Natural killer cell (primary cell): ENCODE measurements around the gene SPPL3. TPM values are rescaled to one million over a fixed set of nuclear protein-coding genes. Genes with fewer than 3 reads are reported as not detected.

Experiments
- ATAC-seq, 3 donors: fragments of 150-1000 bp in 2 of 3; fragments of 200-7000 bp in 1 of 3; cut with Tn5 transposase; 1 replicate in 1 of 3; 2 replicates in 2 of 3; pipeline ENCODE4 v1.10.0; 2021; ENCODE audit warnings: mild to moderate bottlenecking in 2 of 3, moderate library complexity in 2 of 3
- DNase-seq, 2 donors: peaks; one replicate each; pipeline versions ENCODE4 v3.0.0 to v3.0.0-alpha.2; 2013 to 2021; ENCODE audit warnings: mixed read lengths in 1 of 2
- H3K27ac ChIP-seq: one replicate; pipeline ENCODE4 v1.5.1; 2013; ENCODE audit warnings: mild to moderate bottlenecking, low read length
- H3K27me3 ChIP-seq: one replicate; pipeline ENCODE4 v1.6.1; 2013; ENCODE audit warnings: low read length; ENCODE audit not compliant: control insufficient read depth, insufficient read depth
- H3K36me3 ChIP-seq: one replicate; pipeline ENCODE4 v1.6.1; 2013; ENCODE audit warnings: low read length; ENCODE audit not compliant: control insufficient read depth, insufficient read depth
- H3K4me1 ChIP-seq: one replicate; pipeline ENCODE4 v1.6.1; 2013; ENCODE audit warnings: low read length; ENCODE audit not compliant: control insufficient read depth, insufficient read depth
- H3K4me3 ChIP-seq: one replicate; pipeline ENCODE4 v1.5.1; 2013; ENCODE audit warnings: low read length
- H3K9me3 ChIP-seq: one replicate; pipeline ENCODE4 v1.6.1; 2013; ENCODE audit warnings: low read length; ENCODE audit not compliant: control insufficient read depth, insufficient read depth
- H3K27ac Mint-ChIP-seq, 2 donors: one replicate each; pipeline ENCODE4 v1.8.0; 2022; ENCODE audit warnings: mild to moderate bottlenecking in 2 of 2, mixed read lengths in 2 of 2, moderate library complexity in 1 of 2
- H3K27me3 Mint-ChIP-seq, 2 donors: one replicate each; pipeline ENCODE4 v1.8.0; 2022; ENCODE audit warnings: low read depth in 2 of 2, mixed read lengths in 2 of 2
- H3K36me3 Mint-ChIP-seq: one replicate; pipeline ENCODE4 v1.8.0; 2022; ENCODE audit warnings: mixed read lengths
- H3K4me1 Mint-ChIP-seq, 2 donors: one replicate each; pipeline ENCODE4 v1.8.0; 2022; ENCODE audit warnings: mixed read lengths in 2 of 2
- H3K4me3 Mint-ChIP-seq: one replicate; pipeline ENCODE4 v1.8.0; 2022; ENCODE audit warnings: mild to moderate bottlenecking, moderate library complexity, mixed read lengths
- H3K9me3 Mint-ChIP-seq, 2 donors: one replicate each; pipeline ENCODE4 v1.8.0; 2022; ENCODE audit warnings: mixed read lengths in 2 of 2
- CTCF ChIP-seq: fragments of 200-600 bp; IDR thresholded peaks from one replicate; pipeline ENCODE4 v1.8.0; 2022; ENCODE audit warnings: antibody characterized with exemption
- WGBS: methylation state at CpG from one replicate; pipeline ENCODE4 v1.1.7; 2013; ENCODE audit warnings: missing lambda C conversion rate; ENCODE audit not compliant: insufficient coverage; 5-methylcytosine and 5-hydroxymethylcytosine counted together
- intact Hi-C: fragments of 100-400 bp; cut with micrococcal nuclease; formaldehyde crosslinking; loops from one replicate; pipeline ENCODE4 v1.14.2; 2022
- total RNA-seq, 4 donors: library from RNA; stranded (reverse); fragments of 120-200 nt in 1 of 4; gene quantifications; one replicate each; pipeline versions ENCODE4 v1.2.3 to v1.2.4, GENCODE V29; 2013 to 2022

Gene SPPL3
- total RNA-seq, 3 donors from 2014 or later (not counting 1 experiment from before 2014, with no cell fraction given): 31.5 to 40.2 (median 39.9) TPM

- intact Hi-C loops: no loop called here
- Mint-ChIP-seq H3K9me3 (no peaks in the 10 kb centered on the region), H3K4me1 (peaks cover 51 to 52% of the 10 kb centered on the region in 2 donors), H3K4me3 (no peak overlapping the region), H3K27ac (peak overlapping the region in 1 of 2 donors; percentile 29), H3K27me3 (no peaks in the 10 kb centered on the region), H3K36me3 (no peaks in the 10 kb centered on the region)
- H3K36me3 ChIP-seq: no peaks in the 10 kb centered on the region
- no peaks in the 10 kb centered on the region for H3K9me3 ChIP-seq
- no peak overlapping the region for H3K4me3 ChIP-seq
- H3K27ac ChIP-seq: no peak overlapping the region
- 93% methylated on average over 4 of the region's 4 CpGs for WGBS
- no peaks in the 10 kb centered on the region for H3K27me3 ChIP-seq
- H3K4me1 ChIP-seq: peaks cover 7% of the 10 kb centered on the region
- ATAC-seq (no peak), DNase-seq (no peak)
- TF ChIP-seq CTCF: no peak
Observed at GRCh38 chr12:120836114-120836684, 68.0 kb downstream of the SPPL3 start.

- WGBS: no CpG with 5 or more reads among the region's 1 CpG
- Histone ChIP-seq H3K9me3 (no peaks in the 10 kb centered on the region), H3K4me3 (no peak overlapping the region), H3K27me3 (no peaks in the 10 kb centered on the region), H3K4me1 (peaks cover 7% of the 10 kb centered on the region), H3K36me3 (no peaks in the 10 kb centered on the region), H3K27ac (no peak overlapping the region)
- Mint-ChIP-seq H3K9me3 (no peaks in the 10 kb centered on the region), H3K4me1 (peaks cover 57% of the 10 kb centered on the region in 2 donors), H3K27me3 (no peaks in the 10 kb centered on the region), H3K27ac (peak overlapping the region; percentile 61 to 64), H3K4me3 (no peak overlapping the region), H3K36me3 (no peaks in the 10 kb centered on the region)
- intact Hi-C loops: no loop called here
- ATAC-seq (no peak), DNase-seq (no peak)
- TF ChIP-seq CTCF: no peak
Observed at GRCh38 chr12:120835657-120836056, 68.5 kb downstream of the SPPL3 start.

- intact Hi-C loops: no loop called here
- 20% methylated on average over 1 of the region's 4 CpGs for WGBS
Observed at GRCh38 chr12:120835304-120835612, 68.9 kb downstream of the SPPL3 start.

More at GRCh38 chr12:120835304-120835612, 68.9 kb downstream of the SPPL3 start:
- Histone ChIP-seq H3K27ac (no peak overlapping the region), H3K9me3 (no peaks in the 10 kb centered on the region), H3K36me3 (no peaks in the 10 kb centered on the region), H3K4me3 (no peak overlapping the region), H3K4me1 (peaks cover 7% of the 10 kb centered on the region), H3K27me3 (no peaks in the 10 kb centered on the region)
- Mint-ChIP-seq H3K4me1 (peaks cover 55 to 56% of the 10 kb centered on the region in 2 donors), H3K27ac (peak overlapping the region; percentile 61 to 64), H3K36me3 (no peaks in the 10 kb centered on the region), H3K9me3 (no peaks in the 10 kb centered on the region), H3K27me3 (no peaks in the 10 kb centered on the region), H3K4me3 (peak overlapping the region; percentile 4)
- ATAC-seq (no peak), DNase-seq (no peak)
- no peak for TF ChIP-seq CTCF
